Measurements from ENCODE around the gene GPR85.
"Not testable (repeated sequence)": the region's sequence is repeated elsewhere in the genome, so short reads cannot be mapped to it uniquely, and the experiment has no call there.

DNA sequence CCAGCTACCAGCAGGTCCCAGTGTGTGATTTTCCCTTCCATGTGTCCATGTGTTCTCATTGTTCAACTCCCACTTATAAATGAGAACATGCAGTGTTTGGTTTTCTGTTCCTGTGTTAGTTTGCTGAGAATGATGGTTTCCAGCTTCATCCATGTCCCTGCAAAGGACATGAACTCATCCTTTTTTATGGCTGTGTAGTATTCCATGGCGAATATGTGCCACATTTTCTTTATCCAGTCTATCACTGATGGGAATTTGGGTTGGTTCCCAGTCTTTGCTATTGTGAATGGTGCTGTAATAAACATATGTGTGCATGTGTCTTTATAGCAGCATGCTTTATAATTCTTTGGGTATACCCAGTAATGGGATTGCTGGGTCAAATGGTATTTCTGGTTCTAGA is 37.4 kb downstream of the GPR85 start:
- not testable (repeated sequence) for TF ChIP-seq FOXP2 (optimal IDR thresholded peaks at IDR 0.05; ENCODE audit: control extremely low read depth, extremely low read length, insufficient read depth); POLR2AphosphoS5 (IDR thresholded peaks at IDR 0.05; ENCODE audit: borderline replicate concordance, low read depth, low read length)
